RWPE2 (cell line): Measurements from ENCODE around the gene TSPYL2.

Experiments
- ATAC-seq: fragments of 200-7000 bp; cut with Tn5 transposase; 3 replicates; pipeline ENCODE4 v1.9.1; 2021; ENCODE audit warnings: low read depth
- DNase-seq: peaks from one replicate; pipeline ENCODE4 v3.0.0-alpha.2; 2020; ENCODE audit warnings: low spot score
- H3K27ac ChIP-seq: fragments of 450-650 bp; 2 replicates; pipeline ENCODE4 v1.5.1; 2017; ENCODE audit warnings: mild to moderate bottlenecking; ENCODE audit not compliant: poor library complexity, severe bottlenecking
- H3K27me3 ChIP-seq: fragments of 250-450 bp; sonication (Bioruptor Pico); 2 replicates; pipeline ENCODE4 v1.5.1; 2021; ENCODE audit warnings: mild to moderate bottlenecking, moderate library complexity; ENCODE audit not compliant: insufficient read depth, poor library complexity, severe bottlenecking
- H3K36me3 ChIP-seq: fragments of 250-450 bp; sonication (Bioruptor Pico); 2 replicates; pipeline ENCODE4 v1.5.1; 2020; ENCODE audit warnings: low read depth, mild to moderate bottlenecking, moderate library complexity
- H3K4me1 ChIP-seq: fragments of 250-450 bp; sonication (Bioruptor Pico); 2 replicates; pipeline ENCODE4 v1.5.1; 2021; ENCODE audit warnings: mild to moderate bottlenecking, moderate library complexity; ENCODE audit not compliant: insufficient read depth, poor library complexity, severe bottlenecking
- H3K4me3 ChIP-seq: fragments of 250-450 bp; sonication (Bioruptor Pico); 2 replicates; pipeline ENCODE4 v1.5.1; 2021; ENCODE audit warnings: mild to moderate bottlenecking, moderate library complexity; ENCODE audit not compliant: severe bottlenecking
- H3K9me3 ChIP-seq: fragments of 250-450 bp; sonication (Bioruptor Pico); 2 replicates; pipeline ENCODE4 v1.5.1; 2021; ENCODE audit warnings: mild to moderate bottlenecking, moderate library complexity; ENCODE audit not compliant: severe bottlenecking
- TF ChIP-seq, protein P1 (sequence below): fragments of 450-650 bp; IDR thresholded peaks from one replicate; pipeline ENCODE4 v1.5.1; 2017; ENCODE audit warnings: mild to moderate bottlenecking, moderate library complexity; ENCODE audit not compliant: poor library complexity, severe bottlenecking

The TSPYL2 gene

DNA sequence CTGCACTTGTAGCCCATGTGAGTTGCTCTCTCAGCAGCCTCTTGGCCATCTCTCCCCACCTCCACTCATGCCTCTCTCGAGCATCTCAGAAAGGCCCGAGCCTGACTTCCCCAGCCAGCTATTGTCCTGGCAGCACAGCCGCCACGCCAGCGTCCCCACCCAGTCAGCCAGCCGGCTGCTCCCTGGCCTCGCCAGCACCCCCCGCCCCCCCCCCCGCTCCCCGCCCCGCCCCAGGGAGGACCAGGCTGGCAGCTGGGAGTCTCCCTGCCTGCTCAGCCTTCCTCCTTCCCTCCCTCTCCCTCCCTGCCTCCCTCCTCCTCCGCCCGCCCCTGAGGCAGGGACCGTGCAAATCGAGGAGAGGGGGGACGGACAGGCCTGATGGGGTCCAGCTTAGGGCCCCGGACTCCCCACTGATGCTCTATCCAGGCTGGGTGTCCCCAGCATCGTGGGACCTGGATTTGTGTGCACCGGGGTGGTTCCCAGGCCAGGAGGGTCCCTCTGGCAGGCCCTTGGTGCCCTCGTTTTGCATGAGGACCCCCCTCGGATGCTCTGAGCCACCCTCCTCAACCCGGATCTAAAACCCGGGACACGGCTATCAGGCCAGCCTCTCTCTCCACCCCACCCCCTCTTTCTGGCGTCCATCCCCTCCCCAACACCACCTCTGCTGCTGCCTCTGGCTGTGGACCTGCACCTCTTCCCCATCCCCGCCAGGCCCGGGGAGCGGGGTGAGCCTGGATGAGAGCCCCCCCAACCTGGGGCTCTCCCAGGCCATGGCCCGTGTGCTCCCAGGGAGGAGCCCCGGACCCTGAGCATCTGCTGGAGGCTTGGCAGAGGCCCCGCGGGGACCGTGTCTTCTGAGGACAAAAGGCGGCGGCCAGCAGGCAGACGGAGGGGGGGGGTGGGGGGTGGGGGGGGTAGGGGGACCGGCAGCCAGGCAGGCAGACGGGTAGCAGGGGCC, 33.7 kb upstream of the TSPYL2 start, which contains the start of gene GPR173:
GPR173 (plus strand) TSS at position 621 of the 958 bp plus-strand sequence. CDS start 27,833 bp downstream, outside the sequence.
- no peak for DNase-seq
- TF ChIP-seq, protein P1, sequence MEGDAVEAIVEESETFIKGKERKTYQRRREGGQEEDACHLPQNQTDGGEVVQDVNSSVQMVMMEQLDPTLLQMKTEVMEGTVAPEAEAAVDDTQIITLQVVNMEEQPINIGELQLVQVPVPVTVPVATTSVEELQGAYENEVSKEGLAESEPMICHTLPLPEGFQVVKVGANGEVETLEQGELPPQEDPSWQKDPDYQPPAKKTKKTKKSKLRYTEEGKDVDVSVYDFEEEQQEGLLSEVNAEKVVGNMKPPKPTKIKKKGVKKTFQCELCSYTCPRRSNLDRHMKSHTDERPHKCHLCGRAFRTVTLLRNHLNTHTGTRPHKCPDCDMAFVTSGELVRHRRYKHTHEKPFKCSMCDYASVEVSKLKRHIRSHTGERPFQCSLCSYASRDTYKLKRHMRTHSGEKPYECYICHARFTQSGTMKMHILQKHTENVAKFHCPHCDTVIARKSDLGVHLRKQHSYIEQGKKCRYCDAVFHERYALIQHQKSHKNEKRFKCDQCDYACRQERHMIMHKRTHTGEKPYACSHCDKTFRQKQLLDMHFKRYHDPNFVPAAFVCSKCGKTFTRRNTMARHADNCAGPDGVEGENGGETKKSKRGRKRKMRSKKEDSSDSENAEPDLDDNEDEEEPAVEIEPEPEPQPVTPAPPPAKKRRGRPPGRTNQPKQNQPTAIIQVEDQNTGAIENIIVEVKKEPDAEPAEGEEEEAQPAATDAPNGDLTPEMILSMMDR: no peak
- H3K27me3 ChIP-seq: no peaks in the 10 kb centered on the region
- peak; percentile 90 for ATAC-seq
- H3K4me1 ChIP-seq: no peaks in the 10 kb centered on the region
- H3K9me3 ChIP-seq: no peaks in the 10 kb centered on the region
- H3K4me3 ChIP-seq: peak within 1 kb of the TSS; percentile 39
- H3K36me3 ChIP-seq: no peaks in the 10 kb centered on the region
- H3K27ac ChIP-seq: no peak within 1 kb of the TSS

DNA sequence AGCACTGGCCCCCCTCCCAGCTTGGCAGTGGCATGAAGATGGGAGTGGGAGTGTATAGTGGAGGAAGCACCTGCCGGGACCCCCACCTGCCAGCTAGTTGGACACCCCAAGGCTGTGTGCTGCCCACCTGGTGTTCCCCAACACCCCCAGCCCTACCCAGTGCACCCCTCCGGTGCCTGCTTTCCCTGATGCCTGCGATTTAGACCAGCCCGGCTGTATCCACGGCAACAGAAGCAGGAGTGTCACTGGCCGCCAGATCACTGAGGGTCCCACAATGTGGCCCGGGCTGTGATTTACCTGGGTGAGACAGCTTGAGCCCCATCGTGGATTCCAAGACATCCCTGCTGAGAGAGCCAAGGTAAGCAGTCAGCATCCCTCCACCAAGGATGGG, 33.0 kb upstream of the TSPYL2 start:
- no peak for ATAC-seq
- Histone ChIP-seq H3K27ac (no peak overlapping the region), H3K27me3 (no peaks in the 10 kb centered on the region), H3K4me3 (peak overlapping the region; percentile 39), H3K36me3 (no peaks in the 10 kb centered on the region), H3K4me1 (no peaks in the 10 kb centered on the region), H3K9me3 (no peaks in the 10 kb centered on the region)
- no peak for DNase-seq
- TF ChIP-seq, protein P1: no peak

DNA sequence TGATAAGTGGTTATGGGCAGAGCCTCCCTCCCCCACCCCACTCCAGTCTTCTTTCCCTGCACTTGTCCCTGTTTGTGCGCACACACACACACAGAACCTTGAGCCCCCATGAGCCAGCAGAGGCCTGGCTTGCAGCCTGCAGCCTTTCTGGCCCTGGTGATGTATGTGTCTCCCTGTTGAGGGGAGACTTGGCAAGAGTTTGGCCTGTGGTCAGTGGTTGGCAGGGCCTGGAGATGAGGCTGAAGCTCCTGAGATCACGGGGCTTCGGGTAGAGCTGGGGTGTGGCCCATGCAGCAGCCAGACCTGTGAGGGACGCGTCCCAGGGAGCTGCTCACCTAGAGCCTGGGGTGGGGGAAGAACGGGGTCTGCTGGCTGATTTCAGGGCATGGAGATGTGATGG, 31.3 kb upstream of the TSPYL2 start:
- Histone ChIP-seq H3K27ac (no peak overlapping the region), H3K36me3 (no peaks in the 10 kb centered on the region), H3K9me3 (no peaks in the 10 kb centered on the region), H3K4me3 (no peak overlapping the region), H3K27me3 (no peaks in the 10 kb centered on the region), H3K4me1 (no peaks in the 10 kb centered on the region)
- TF ChIP-seq, protein P1: no peak
- ATAC-seq (no peak), DNase-seq (no peak)

DNA sequence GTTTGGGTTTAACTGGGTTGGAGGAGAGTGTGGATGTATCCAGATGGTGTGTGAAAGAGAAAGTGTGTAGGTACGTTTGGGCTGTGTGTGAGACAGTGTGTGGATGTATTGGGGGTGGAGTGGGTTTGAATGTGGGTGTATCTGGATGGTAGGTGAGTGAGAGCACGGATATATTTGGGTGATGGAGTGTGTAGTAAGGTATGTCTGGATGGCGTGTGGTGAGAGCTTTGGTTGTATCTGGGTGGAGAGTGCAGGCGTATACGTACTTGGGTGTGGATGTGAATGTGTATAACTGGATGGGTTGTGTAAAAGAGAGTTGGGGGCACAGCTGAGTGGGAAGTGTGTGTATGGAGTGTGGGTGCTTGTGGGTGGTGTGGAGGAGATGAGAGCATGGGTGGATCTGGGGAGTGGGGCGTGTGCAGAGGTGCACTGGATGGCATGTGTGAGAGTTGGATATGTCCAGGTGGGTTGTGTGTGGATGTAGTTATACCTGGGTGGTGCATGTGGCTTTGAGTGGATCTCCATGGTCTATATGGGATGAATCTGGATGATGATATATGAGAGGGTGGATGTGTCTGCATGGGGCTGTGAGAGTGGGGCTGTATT, 26.8 kb upstream of the TSPYL2 start:
- TF ChIP-seq, protein P1: no peak
- Histone ChIP-seq H3K4me1 (no peaks in the 10 kb centered on the region), H3K27ac (no peak overlapping the region), H3K4me3 (no peak overlapping the region), H3K36me3 (no peaks in the 10 kb centered on the region), H3K9me3 (no peaks in the 10 kb centered on the region), H3K27me3 (no peaks in the 10 kb centered on the region)
- DNase-seq (no peak), ATAC-seq (no peak)
